T-helper 2 cell (primary cell): ENCODE data around the gene CCN5.
"Not testable (repeated sequence)": the region's sequence is repeated elsewhere in the genome, so short reads cannot be mapped to it uniquely, and the experiment has no call there.

Experiments used
- DNase-seq, 5 experiments: peaks; one replicate each; pipeline versions ENCODE4 v3.0.0 to v3.0.0-alpha.2; 2012 to 2022

Gene CCN5

GRCh38 chr20:44761423-44761822 is 46.3 kb downstream of the CCN5 start:
- no peak for DNase-seq

DNA sequence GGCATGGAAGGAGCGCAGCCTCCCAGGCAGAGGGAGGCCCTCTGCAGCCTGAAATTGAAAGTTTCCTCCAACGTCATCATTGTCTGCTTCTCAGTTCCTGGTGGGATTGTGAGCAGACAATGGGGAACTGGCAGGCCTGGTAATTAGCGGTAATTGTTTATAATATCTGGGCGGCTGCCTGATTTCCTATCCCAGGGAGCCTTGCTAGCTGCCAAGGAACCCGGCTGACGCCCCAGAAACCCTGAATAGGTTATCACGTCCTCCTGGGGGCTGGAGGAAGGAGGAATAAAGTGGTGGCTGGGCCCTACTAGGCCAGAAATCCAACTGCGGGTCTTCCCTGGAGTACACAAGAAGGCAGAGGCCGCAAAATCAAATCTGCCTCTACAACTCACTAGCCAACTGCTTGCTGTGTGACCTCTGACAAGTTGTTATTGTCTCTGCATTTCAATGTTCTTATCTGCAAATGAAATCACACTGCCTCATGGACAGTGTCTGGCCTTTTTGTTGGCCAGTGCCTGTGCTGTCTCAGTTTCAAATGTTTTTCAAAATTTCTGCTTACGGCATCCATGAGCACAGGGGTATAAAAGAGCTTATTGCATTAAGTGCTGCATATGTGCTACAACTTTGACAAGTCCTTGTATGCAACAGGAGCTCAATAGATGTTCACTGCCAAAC is 47.4 kb downstream of the CCN5 start:
- no peak for DNase-seq

- not testable (repeated sequence) for DNase-seq
Observed at GRCh38 chr20:44763798-44764197, 48.6 kb downstream of the CCN5 start.

DNA sequence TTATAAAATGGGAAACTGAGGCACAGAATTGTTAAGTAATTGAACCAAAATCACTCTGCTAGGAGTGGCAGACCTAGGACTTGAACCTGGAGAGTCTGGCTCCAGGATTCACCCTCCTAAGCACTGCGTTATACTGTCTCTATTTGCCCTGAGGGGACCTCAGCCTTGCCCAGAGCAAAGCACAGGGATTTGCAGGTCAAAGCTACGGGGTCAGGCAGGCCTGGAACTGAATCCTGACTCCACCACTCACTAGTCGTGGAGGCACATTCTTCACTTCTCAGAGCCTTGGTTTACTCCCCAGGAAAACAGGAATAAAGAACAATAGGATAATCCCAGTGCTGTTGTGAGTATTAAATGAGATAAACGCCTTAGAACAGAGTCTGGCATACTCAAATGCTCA is 49.9 kb downstream of the CCN5 start:
- no peak for DNase-seq

DNA sequence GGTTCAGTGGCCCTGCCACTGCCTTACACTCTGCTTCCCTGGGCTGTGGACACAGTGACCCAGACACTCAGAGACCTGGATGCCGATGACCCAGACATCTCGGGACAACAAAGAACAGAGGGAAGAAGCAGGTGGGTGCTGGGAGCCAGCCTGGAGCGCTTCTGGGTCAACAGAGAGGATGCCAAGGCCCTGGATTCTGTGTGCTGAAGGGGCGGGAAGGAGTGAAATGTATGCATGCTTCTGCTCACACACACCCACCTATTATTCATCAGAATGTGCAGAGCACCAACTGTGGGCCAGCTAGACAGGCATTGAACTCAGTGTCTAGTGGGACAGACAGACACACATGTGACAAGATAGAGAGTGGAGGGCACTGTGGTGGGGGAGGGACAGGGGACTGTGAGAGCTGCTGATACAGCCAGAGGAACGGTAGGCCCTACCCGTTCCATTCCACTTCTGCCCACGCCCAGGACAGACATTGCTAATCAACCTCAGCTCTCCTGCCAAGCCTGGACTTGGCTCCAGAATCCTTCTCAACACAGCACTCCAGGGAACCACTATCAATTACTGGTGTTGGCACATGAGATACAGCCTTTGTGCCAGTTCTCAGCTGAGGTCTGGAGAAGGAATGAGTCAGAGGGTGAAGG is 50.7 kb downstream of the CCN5 start:
- no peak for DNase-seq

- DNase-seq, result no peak
Observed at GRCh38 chr20:44768256-44768655, 53.1 kb downstream of the CCN5 start.

- no peak for DNase-seq
Observed at GRCh38 chr20:44768854-44769480, 53.8 kb downstream of the CCN5 start.

GRCh38 chr20:44769481-44769863 is 54.3 kb downstream of the CCN5 start:
- no peak for DNase-seq

GRCh38 chr20:44770484-44771171 is 55.5 kb downstream of the CCN5 start:
- no peak for DNase-seq

GRCh38 chr20:44771172-44771535 is 56.0 kb downstream of the CCN5 start:
- no peak for DNase-seq

DNA sequence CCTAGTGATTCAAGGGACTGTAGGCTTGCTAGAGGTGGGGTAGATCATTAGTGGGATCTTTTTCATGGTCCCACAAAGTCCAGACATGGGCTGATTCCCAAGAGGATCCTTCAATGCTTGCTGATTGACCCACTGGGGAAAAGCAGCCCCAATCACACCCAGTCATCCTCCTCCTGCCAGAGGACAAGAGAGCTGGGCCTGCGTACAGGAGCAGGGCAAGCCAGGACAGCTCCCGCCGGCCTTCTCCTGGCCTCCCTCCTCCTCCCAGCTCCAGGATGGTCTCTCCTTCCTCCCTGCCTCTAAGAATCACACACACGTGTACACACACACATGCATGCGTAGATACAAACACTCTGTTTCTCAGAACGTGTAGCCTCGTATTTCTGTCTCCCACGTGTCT is 57.5 kb downstream of the CCN5 start:
- DNase-seq, result no peak

- DNase-seq, result no peak
Observed at GRCh38 chr20:44773070-44773829, 58.1 kb downstream of the CCN5 start.

GRCh38 chr20:44776980-44777379 is 61.8 kb downstream of the CCN5 start:
- DNase-seq, result peak in 1 of 5 experiments; percentile 12
